Endothelial cell of umbilical vein (primary cell): ENCODE measurements around the gene EVC. TPM values are rescaled to one million over a fixed set of nuclear protein-coding genes. Genes with fewer than 3 reads are reported as not detected.

Experiments used
- BruUV-seq: library from RNA; stranded (reverse); fragments of 400-500 nt; replicated peaks from 2 replicates; lab custom pipeline; 2021; lab: Mats Ljungman, UMichigan
- CTCF ChIA-PET: fragments of 300-600, 350-600 bp; sonication (Branson Sonifier 250); formaldehyde crosslinking; loops from one replicate; lab custom pipeline; 2021; ENCODE audit warnings: antibody characterized with exemption, inconsistent platforms; lab: Charles Lee
- POLR2A ChIA-PET: fragments of 300-600, 350-600 bp; sonication (Branson Sonifier 250); formaldehyde crosslinking; loops from one replicate; lab custom pipeline; 2021; ENCODE audit warnings: antibody characterized with exemption, inconsistent platforms; lab: Charles Lee
- DNase-seq: peaks from one replicate; pipeline ENCODE4 v3.0.0-alpha.2; 2011; ENCODE audit warnings: low read depth, low spot score
- FAIRE-seq: peaks from 2 replicates; lab custom pipeline; 2011; peaks lifted over from hg19 to GRCh38; lab: Jason Lieb, UNC
- H2AFZ ChIP-seq: 2 replicates; pipeline ENCODE4 v1.6.0; 2012; ENCODE audit warnings: low read depth, low read length, control low read depth, inconsistent platforms
- H3K27ac ChIP-seq: 2 replicates; pipeline ENCODE4 v1.5.1; 2011; ENCODE audit warnings: low read depth, mild to moderate bottlenecking, control low read depth, low read length, moderate library complexity; ENCODE audit not compliant: insufficient read depth
- H3K27me3 ChIP-seq, 2 experiments: 2 replicates each; pipeline versions ENCODE4 v1.6.0 to v1.6.1; 2011; ENCODE audit warnings: low read length in 2 of 2, mixed read lengths in 1 of 2; ENCODE audit not compliant: control insufficient read depth in 2 of 2, insufficient read depth in 2 of 2
- H3K36me3 ChIP-seq, 2 experiments: 2 replicates in 1 of 2; 3 replicates in 1 of 2; pipeline ENCODE4 v1.5.1; 2011; ENCODE audit warnings: low read length in 2 of 2, mild to moderate bottlenecking in 1 of 2, moderate library complexity in 1 of 2; ENCODE audit not compliant: control insufficient read depth in 2 of 2, insufficient read depth in 2 of 2; ENCODE audit errors: extremely low read depth in 1 of 2
- H3K4me1 ChIP-seq: 3 replicates; pipeline ENCODE4 v1.5.1; 2011; ENCODE audit warnings: mild to moderate bottlenecking, low read length; ENCODE audit not compliant: control insufficient read depth, insufficient read depth; ENCODE audit errors: extremely low read depth
- H3K4me2 ChIP-seq: 2 replicates; pipeline ENCODE4 v1.6.1; 2011; ENCODE audit warnings: low read length, control low read depth, mixed read lengths; ENCODE audit not compliant: insufficient read depth
- H3K4me3 ChIP-seq, 3 experiments: fragments of 200-600 bp in 1 of 3; sonication (generic), shearing (Covaris generic) in 1 of 3; replicated peaks in 1 of 3; 2 replicates each; pipeline ENCODE4 v1.5.1; 2011 to 2016; ENCODE audit warnings: control low read depth in 3 of 3, low read length in 3 of 3, mild to moderate bottlenecking in 2 of 3, inconsistent platforms in 1 of 3, low read depth in 1 of 3, moderate library complexity in 1 of 3; ENCODE audit not compliant: insufficient read depth in 1 of 3
- H3K79me2 ChIP-seq: 2 replicates; pipeline ENCODE4 v1.6.0; 2012; ENCODE audit warnings: low read length, inconsistent platforms; ENCODE audit not compliant: control insufficient read depth, insufficient read depth
- H3K9ac ChIP-seq: replicated peaks from 2 replicates; pipeline ENCODE3; 2011; ENCODE audit warnings: low read length, control low read depth; ENCODE audit not compliant: insufficient read depth; ENCODE audit errors: extremely low read depth
- H3K9me1 ChIP-seq: replicated peaks from 3 replicates; pipeline ENCODE4 v1.6.0; 2011; ENCODE audit warnings: mild to moderate bottlenecking, low read length; ENCODE audit not compliant: control insufficient read depth, insufficient read depth; ENCODE audit errors: extremely low read depth
- H3K9me3 ChIP-seq: replicated peaks from 2 replicates; pipeline ENCODE4 v1.5.1; 2012; ENCODE audit warnings: low read length, inconsistent platforms; ENCODE audit not compliant: control insufficient read depth, insufficient read depth
- H4K20me1 ChIP-seq: replicated peaks from 2 replicates; pipeline ENCODE3; 2011; ENCODE audit warnings: mild to moderate bottlenecking, low read length; ENCODE audit not compliant: control insufficient read depth, insufficient read depth; ENCODE audit errors: extremely low read depth
- CTCF ChIP-seq, 2 donors: IDR thresholded peaks; 1 replicate in 1 of 2; 2 replicates in 1 of 2; pipeline ENCODE4 v1.5.1; 2011; ENCODE audit warnings: low read length in 2 of 2, mild to moderate bottlenecking in 2 of 2, moderate library complexity in 2 of 2, control low read depth in 1 of 2, inconsistent platforms in 1 of 2, low read depth in 1 of 2; ENCODE audit not compliant: insufficient read depth in 1 of 2; ENCODE audit errors: extremely low read depth in 1 of 2
- EZH2 ChIP-seq: IDR thresholded peaks from 2 replicates; pipeline ENCODE4 v1.6.1; 2012; ENCODE audit warnings: borderline replicate concordance, low read depth, mild to moderate bottlenecking, moderate library complexity, low read length, inconsistent platforms; ENCODE audit not compliant: severe bottlenecking
- FOS ChIP-seq: IDR thresholded peaks from 2 replicates; pipeline ENCODE4 v1.6.1; 2011; ENCODE audit warnings: mild to moderate bottlenecking, low read length, moderate library complexity, borderline replicate concordance; ENCODE audit not compliant: insufficient read depth
- GATA2 ChIP-seq: IDR thresholded peaks from 2 replicates; pipeline ENCODE4 v1.7.0; 2011; ENCODE audit warnings: low read depth, mild to moderate bottlenecking, moderate library complexity, mixed read lengths, low read length; ENCODE audit not compliant: insufficient read length, insufficient read depth
- JUN ChIP-seq: IDR thresholded peaks from 2 replicates; pipeline ENCODE4 v1.6.1; 2011; ENCODE audit warnings: borderline replicate concordance, low read depth; ENCODE audit not compliant: insufficient read length, insufficient read depth
- MAX ChIP-seq: IDR thresholded peaks from 2 replicates; pipeline ENCODE4 v1.6.1; 2011; ENCODE audit not compliant: insufficient read depth, insufficient read length
- MYC ChIP-seq: IDR thresholded peaks from one replicate; pipeline ENCODE4 v1.6.1; 2011; ENCODE audit warnings: mild to moderate bottlenecking, low read depth, low read length
- POLR2A ChIP-seq: IDR thresholded peaks from 2 replicates; pipeline ENCODE4 v1.6.1; 2012; ENCODE audit warnings: low read depth, mild to moderate bottlenecking, control low read depth, low read length
- POLR2AphosphoS5 ChIP-seq: IDR thresholded peaks from 2 replicates; pipeline ENCODE4 v1.6.1; 2012; ENCODE audit warnings: low read depth, mild to moderate bottlenecking, control low read depth, low read length, moderate library complexity; ENCODE audit not compliant: insufficient read depth
- dilution Hi-C: fragments of 300-500 bp; cut with MboI; formaldehyde crosslinking; loops from one replicate; pipeline ENCODE4 v1.15.0; 2019; ENCODE audit warnings: low sequenced_read_pairs; ENCODE audit not compliant: extremely low pct_ligation_motif_present
- intact Hi-C: fragments of 100-400 bp; cut with micrococcal nuclease; formaldehyde crosslinking; loops from one replicate; pipeline ENCODE4 v1.10.0; 2022
- polyA plus RNA-seq, 4 experiments: library from polyadenylated mRNA; depleted of rRNA in 3 of 4; stranded (reverse) in 3 of 4; unstranded in 1 of 4; fragments of >200 nt; gene quantifications; 2 replicates each; pipeline versions ENCODE4 v1.2.1 to v1.2.3, GENCODE V29; 2011 to 2012; ENCODE audit warnings: missing spikeins in 1 of 4
- total RNA-seq: library from RNA; stranded (reverse); gene quantifications from 2 replicates; pipeline ENCODE4 v1.2.3, GENCODE V29; 2021

Gene EVC
- total and polyA plus RNA-seq, 2 donors (not counting 3 experiments of a cell fraction or from before 2014, with no cell fraction given), result 6.3 to 31.6 TPM

- H3K27ac ChIP-seq, result peak overlapping the region; percentile 86
- H2AFZ ChIP-seq, result no peak overlapping the region
- peaks cover 0 to 19% of the 10 kb centered on the region in 2 experiments for H3K36me3 ChIP-seq
- no peaks in the 10 kb centered on the region for H3K27me3 ChIP-seq
- no peaks in the 10 kb centered on the region for H3K9me3 ChIP-seq
- peak; percentile 100 for FAIRE-seq
- peak; percentile 97 for TF ChIP-seq POLR2AphosphoS5
- TF ChIP-seq JUN, result peak; percentile 91
- TF ChIP-seq GATA2, result peak; percentile 95
- no peak for TF ChIP-seq CTCF (IDR thresholded peaks at IDR 0.05; ENCODE audit: extremely low read depth in 1 of 2, insufficient read depth in 1 of 2, low read depth in 1 of 2, low read length in 2 of 2)
- peak; percentile 95 for TF ChIP-seq MYC
- peak; percentile 98 for TF ChIP-seq FOS
- TF ChIP-seq EZH2, result no peak
- TF ChIP-seq MAX, result peak; percentile 80
- TF ChIP-seq POLR2A, result peak; percentile 70
- no peak overlapping the region for H3K4me2 ChIP-seq
- no peak overlapping the region for H3K4me3 ChIP-seq
- BruUV-seq, result TSS peak; percentile 21
- intact Hi-C loops (no loop called here), dilution Hi-C loops (no loop called here)
- CTCF ChIA-PET, result interaction anchor here (0.7 to 1.7 kb wide), 9 partner anchors 17 to 354 kb away, joined by 3 to 9 read pairs (median 4); partner anchors contain the start of genes EVC and EVC2
- peak overlapping the region; percentile 41 for H3K9ac ChIP-seq
- POLR2A ChIA-PET, result no interaction called here
- no peaks in the 10 kb centered on the region for H4K20me1 ChIP-seq
- H3K9me1 ChIP-seq, result no peaks in the 10 kb centered on the region
- no peaks in the 10 kb centered on the region for H3K79me2 ChIP-seq
- peak; percentile 95 for DNase-seq
- H3K4me1 ChIP-seq, result peaks cover 56% of the 10 kb centered on the region
Measured at GRCh38 chr4:5753766-5754528, 42.9 kb downstream of the EVC start.
